Stimulated activated naive B cell treated with anti-CD40 and anti-IgM and Interleukin-4, amounts not matched to agents 10 μg/mL and 1 μg/mL and 100 μg/mL, for 72 hours (primary cell): Measurements from ENCODE around the gene NUP205.
"Not testable (repeated sequence)": the region's sequence is repeated elsewhere in the genome, so short reads cannot be mapped to it uniquely, and the experiment has no call there.

Source experiments
- ATAC-seq, 2 donors: fragments of 150-1000 bp; cut with Tn5 transposase; replicated peaks; 2 replicates each; pipeline ENCODE4 v1.10.0; 2021; ENCODE audit warnings: moderate library complexity in 1 of 2
- DNase-seq: peaks from one replicate; pipeline ENCODE4 v3.0.0; 2021
- H3K27ac Mint-ChIP-seq: one replicate; pipeline ENCODE4 v1.8.0; 2022; ENCODE audit warnings: mild to moderate bottlenecking, mixed read lengths
- H3K27me3 Mint-ChIP-seq, 2 donors: one replicate each; pipeline ENCODE4 v1.8.0; 2022; ENCODE audit warnings: mixed read lengths in 2 of 2
- H3K36me3 Mint-ChIP-seq, 2 donors: one replicate each; pipeline ENCODE4 v1.8.0; 2022; ENCODE audit warnings: mixed read lengths in 2 of 2, mild to moderate bottlenecking in 1 of 2
- H3K4me1 Mint-ChIP-seq, 2 donors: one replicate each; pipeline ENCODE4 v1.8.0; 2022; ENCODE audit warnings: mixed read lengths in 2 of 2, mild to moderate bottlenecking in 1 of 2
- H3K4me3 Mint-ChIP-seq, 2 donors: one replicate each; pipeline ENCODE4 v1.8.0; 2022; ENCODE audit warnings: mild to moderate bottlenecking in 2 of 2, mixed read lengths in 2 of 2, moderate library complexity in 1 of 2
- H3K9me3 Mint-ChIP-seq, 2 donors: one replicate each; pipeline ENCODE4 v1.8.0; 2022; ENCODE audit warnings: mixed read lengths in 2 of 2, mild to moderate bottlenecking in 1 of 2

The NUP205 gene

GRCh38 chr7:135661311-135662122, 103.8 kb downstream of the NUP205 start:
- Mint-ChIP-seq H3K9me3 (peaks cover 0 to 3% of the 10 kb centered on the region in 2 donors), H3K4me3 (peak overlapping the region; percentile 90 to 93), H3K4me1 (peaks cover 20 to 34% of the 10 kb centered on the region in 2 donors), H3K27me3 (no peaks in the 10 kb centered on the region), H3K36me3 (peaks cover 16 to 29% of the 10 kb centered on the region in 2 donors), H3K27ac (peak overlapping the region; percentile 91)
- DNase-seq (no peak), ATAC-seq (peak; percentile 13)

DNA sequence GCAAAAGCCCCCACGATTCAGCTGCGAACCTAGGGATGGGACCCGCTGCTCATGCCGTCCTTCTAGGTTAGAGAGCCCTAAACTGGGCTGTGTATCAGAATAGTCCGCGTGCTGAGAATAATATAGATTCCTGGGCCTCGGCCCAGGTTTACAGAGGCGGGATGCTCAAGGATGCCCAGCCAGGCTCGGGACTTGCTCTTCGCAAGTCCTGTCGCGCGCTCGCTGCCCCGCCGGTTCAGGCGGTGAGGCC, 104.3 kb downstream of the NUP205 start:
- peaks cover 19 to 34% of the 10 kb centered on the region in 2 donors for H3K36me3 Mint-ChIP-seq
- peak overlapping the region; percentile 90 to 93 for H3K4me3 Mint-ChIP-seq
- H3K4me1 Mint-ChIP-seq: peaks cover 25 to 39% of the 10 kb centered on the region in 2 donors
- H3K27ac Mint-ChIP-seq: peak overlapping the region; percentile 91
- peaks cover 0 to 3% of the 10 kb centered on the region in 2 donors for H3K9me3 Mint-ChIP-seq
- no peaks in the 10 kb centered on the region for H3K27me3 Mint-ChIP-seq
- no peak for DNase-seq
- no peak for ATAC-seq

DNA sequence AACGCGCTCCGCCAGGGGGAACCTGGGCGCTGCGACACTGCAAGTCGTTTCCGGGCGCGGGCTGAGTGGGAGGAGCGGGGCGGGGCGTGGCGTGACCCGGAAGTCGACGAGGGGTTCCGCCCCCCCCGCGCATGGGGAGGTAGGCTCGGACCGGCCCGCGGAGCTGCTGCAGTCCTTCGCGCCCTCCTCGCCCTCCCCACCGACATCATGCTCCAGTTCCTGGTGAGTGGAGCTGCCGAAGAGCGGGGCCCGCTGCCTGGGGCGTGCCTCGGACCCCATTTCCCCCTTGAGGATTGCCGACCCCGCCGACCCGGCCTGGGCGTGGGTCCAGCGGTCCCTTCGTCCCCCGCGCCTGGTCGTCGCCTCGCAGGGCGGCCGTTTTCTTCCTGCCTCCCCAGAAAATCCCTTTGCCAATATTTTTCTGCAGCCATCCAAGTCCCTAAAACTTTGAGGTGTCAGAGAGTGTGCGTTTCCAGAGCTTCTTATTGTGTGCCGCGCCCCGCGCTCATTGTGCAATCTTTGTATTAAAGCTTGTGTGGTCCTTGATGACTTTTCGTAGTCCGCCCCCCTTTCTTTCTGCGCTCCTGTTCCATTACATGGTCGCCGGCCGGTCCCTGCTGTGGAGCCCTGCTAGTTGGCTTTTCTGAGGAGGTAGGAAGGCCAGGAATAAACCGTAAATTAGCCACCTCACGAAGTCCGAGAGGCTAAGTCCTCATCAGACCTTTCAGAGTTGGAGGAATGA, 104.8 kb downstream of the NUP205 start, which contains the start of gene STMP1:
Gene STMP1 (plus strand): TSS at position 142 of the 742 bp plus-strand sequence.
- no peaks in the 10 kb centered on the region for H3K27me3 Mint-ChIP-seq
- peak within 1 kb of the TSS; percentile 90 to 93 for H3K4me3 Mint-ChIP-seq
- DNase-seq: peak; percentile 93
- peak within 1 kb of the TSS; percentile 91 for H3K27ac Mint-ChIP-seq
- ATAC-seq: peak; percentile 94
- H3K4me1 Mint-ChIP-seq: peaks cover 25 to 39% of the 10 kb centered on the region in 2 donors
- peaks cover 19 to 33% of the 10 kb centered on the region in 2 donors for H3K36me3 Mint-ChIP-seq
- H3K9me3 Mint-ChIP-seq: peaks cover 0 to 3% of the 10 kb centered on the region in 2 donors

- Mint-ChIP-seq H3K4me1 (peaks cover 32 to 39% of the 10 kb centered on the region in 2 donors), H3K36me3 (peaks cover 29 to 45% of the 10 kb centered on the region in 2 donors), H3K4me3 (peak overlapping the region; percentile 63 to 93), H3K27me3 (no peaks in the 10 kb centered on the region), H3K27ac (peak overlapping the region; percentile 85), H3K9me3 (peaks cover 3 to 4% of the 10 kb centered on the region in 2 donors)
- no peak for DNase-seq
- ATAC-seq: no peak
Observed at GRCh38 chr7:135664046-135664589, 106.4 kb downstream of the NUP205 start.

GRCh38 chr7:135665042-135665441, 107.3 kb downstream of the NUP205 start:
- H3K4me1 Mint-ChIP-seq: peaks cover 32 to 46% of the 10 kb centered on the region in 2 donors
- peaks cover 28 to 48% of the 10 kb centered on the region in 2 donors for H3K36me3 Mint-ChIP-seq
- H3K27me3 Mint-ChIP-seq: no peaks in the 10 kb centered on the region
- no peak overlapping the region for H3K27ac Mint-ChIP-seq
- no peak overlapping the region for H3K4me3 Mint-ChIP-seq
- DNase-seq (no peak), ATAC-seq (no peak)
- peaks cover 4% of the 10 kb centered on the region in 2 donors for H3K9me3 Mint-ChIP-seq

DNA sequence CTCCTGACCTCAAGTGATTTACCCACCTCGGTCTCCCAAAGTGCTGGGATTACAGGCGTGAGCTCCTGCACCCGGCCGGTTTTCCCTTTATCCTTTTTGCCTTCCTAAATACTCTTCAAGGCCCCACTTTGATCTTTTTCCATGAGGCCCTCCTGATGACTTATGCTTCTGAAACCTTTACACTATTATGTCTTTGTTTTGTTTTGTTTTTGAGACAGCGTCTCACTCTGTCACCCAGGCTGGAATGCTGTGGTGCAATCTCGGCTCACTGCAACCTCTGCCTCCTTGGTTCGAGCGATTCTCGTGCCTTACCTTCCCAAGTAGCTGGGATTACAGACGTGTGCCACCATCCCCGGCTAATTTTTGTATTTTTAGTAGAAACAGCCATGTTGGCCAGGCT, 108.4 kb downstream of the NUP205 start:
- peaks cover 32 to 47% of the 10 kb centered on the region in 2 donors for H3K4me1 Mint-ChIP-seq
- no peak for ATAC-seq
- no peaks in the 10 kb centered on the region for H3K27me3 Mint-ChIP-seq

DNA sequence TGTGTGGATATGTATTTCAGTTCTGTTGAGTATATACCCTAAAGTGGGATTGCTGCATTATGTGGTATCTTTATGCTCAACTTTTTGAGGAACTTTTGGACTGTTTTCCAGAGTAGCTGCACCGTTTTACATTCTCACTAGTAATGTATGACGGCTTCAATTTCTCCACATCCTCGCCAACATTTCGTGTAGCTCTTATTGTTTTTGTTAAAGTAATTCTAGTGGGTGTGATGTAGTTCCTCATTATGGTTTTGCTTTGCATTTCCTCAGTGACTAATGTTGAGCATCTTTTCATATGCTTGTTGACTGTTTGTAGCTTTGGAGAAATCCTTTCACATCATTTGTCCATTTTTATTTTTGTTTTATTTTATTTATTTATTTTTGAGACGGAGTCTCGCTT, 109.1 kb downstream of the NUP205 start:
- ATAC-seq: peak in 1 of 2 donors; percentile 39
- Mint-ChIP-seq H3K4me3 (no peak overlapping the region), H3K9me3 (peaks cover 2 to 4% of the 10 kb centered on the region in 2 donors), H3K36me3 (peaks cover 25 to 43% of the 10 kb centered on the region in 2 donors), H3K27me3 (no peaks in the 10 kb centered on the region), H3K27ac (peak overlapping the region; percentile 26), H3K4me1 (peaks cover 29 to 47% of the 10 kb centered on the region in 2 donors)
- no peak for DNase-seq

More for the DNA sequence above, 108.4 kb downstream of the NUP205 start:
- H3K36me3 Mint-ChIP-seq: peaks cover 26 to 46% of the 10 kb centered on the region in 2 donors
- DNase-seq: no peak
- peak overlapping the region; percentile 26 for H3K27ac Mint-ChIP-seq
- H3K9me3 Mint-ChIP-seq: peaks cover 4% of the 10 kb centered on the region in 2 donors
- no peak overlapping the region for H3K4me3 Mint-ChIP-seq

GRCh38 chr7:135667626-135668025, 109.9 kb downstream of the NUP205 start:
- H3K9me3 Mint-ChIP-seq, ATAC-seq, H3K27ac Mint-ChIP-seq, H3K4me3 Mint-ChIP-seq, DNase-seq, H3K27me3 Mint-ChIP-seq: not testable (repeated sequence)
- H3K4me1 Mint-ChIP-seq: peaks cover 28 to 46% of the 10 kb centered on the region in 2 donors
- H3K36me3 Mint-ChIP-seq: peaks cover 24 to 40% of the 10 kb centered on the region in 2 donors

GRCh38 chr7:135668852-135669395, 111.2 kb downstream of the NUP205 start:
- not testable (repeated sequence) for H3K27ac Mint-ChIP-seq, ATAC-seq, DNase-seq, H3K27me3 Mint-ChIP-seq, H3K4me3 Mint-ChIP-seq, H3K9me3 Mint-ChIP-seq
- H3K36me3 Mint-ChIP-seq: peaks cover 24 to 49% of the 10 kb centered on the region in 2 donors
- peaks cover 28 to 44% of the 10 kb centered on the region in 2 donors for H3K4me1 Mint-ChIP-seq

GRCh38 chr7:135669774-135670173, 112.1 kb downstream of the NUP205 start:
- Mint-ChIP-seq H3K27me3 (no peaks in the 10 kb centered on the region), H3K4me3 (no peak overlapping the region), H3K4me1 (peaks cover 27 to 38% of the 10 kb centered on the region in 2 donors), H3K9me3 (peaks cover 1 to 4% of the 10 kb centered on the region in 2 donors), H3K36me3 (peaks cover 27 to 54% of the 10 kb centered on the region in 2 donors), H3K27ac (no peak overlapping the region)
- DNase-seq (no peak), ATAC-seq (no peak)

DNA sequence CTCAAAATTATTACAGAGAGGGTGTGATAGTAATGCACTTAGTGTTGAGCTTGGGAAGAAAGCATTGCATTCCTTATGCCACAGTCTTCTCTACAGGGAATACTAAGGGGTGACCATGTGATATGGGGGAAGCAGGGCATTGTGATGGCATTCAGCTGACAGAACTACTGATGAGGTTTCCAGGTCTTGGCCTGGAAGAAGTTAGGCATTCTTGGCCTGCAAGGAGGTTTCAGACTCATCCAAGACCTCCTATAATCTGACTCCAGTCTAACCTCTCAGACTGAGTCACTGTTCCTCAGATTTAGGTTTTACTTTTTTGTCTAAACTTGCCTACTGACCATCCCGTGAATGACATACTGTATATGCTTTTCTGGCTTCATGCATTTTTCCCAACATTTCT, 112.5 kb downstream of the NUP205 start:
- DNase-seq: no peak
- peaks cover 1 to 4% of the 10 kb centered on the region in 2 donors for H3K9me3 Mint-ChIP-seq
- no peak overlapping the region for H3K4me3 Mint-ChIP-seq
- no peaks in the 10 kb centered on the region for H3K27me3 Mint-ChIP-seq
- H3K36me3 Mint-ChIP-seq: peaks cover 28 to 53% of the 10 kb centered on the region in 2 donors
- H3K4me1 Mint-ChIP-seq: peaks cover 23 to 33% of the 10 kb centered on the region in 2 donors
- ATAC-seq: no peak
- no peak overlapping the region for H3K27ac Mint-ChIP-seq

- Mint-ChIP-seq H3K4me1 (peaks cover 13 to 19% of the 10 kb centered on the region in 2 donors), H3K4me3 (no peak overlapping the region), H3K9me3 (peaks cover 1 to 4% of the 10 kb centered on the region in 2 donors), H3K27ac (no peak overlapping the region), H3K27me3 (no peaks in the 10 kb centered on the region), H3K36me3 (peaks cover 23 to 50% of the 10 kb centered on the region in 2 donors)
- ATAC-seq: peak; percentile 52 to 55
- DNase-seq: no peak
Observed at GRCh38 chr7:135672560-135673359, 115.0 kb downstream of the NUP205 start.

DNA sequence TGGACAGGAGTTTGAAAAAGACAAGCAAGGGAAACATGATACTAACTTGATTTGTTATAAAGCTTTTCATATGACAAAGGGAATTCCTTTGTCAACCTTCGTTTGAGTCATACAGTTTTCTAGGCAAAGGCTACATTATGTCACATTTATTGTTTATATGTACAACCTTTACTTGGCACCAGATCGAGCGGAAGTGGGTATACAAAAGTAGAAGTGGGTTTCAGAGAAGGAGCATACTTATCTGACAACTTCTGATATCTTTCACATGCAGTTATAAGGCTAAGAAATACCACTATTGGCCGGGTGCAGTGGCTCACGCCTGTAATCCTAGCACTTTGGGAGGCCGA, 115.6 kb downstream of the NUP205 start:
- Mint-ChIP-seq H3K36me3 (peaks cover 23 to 50% of the 10 kb centered on the region in 2 donors), H3K4me3 (no peak overlapping the region), H3K27me3 (no peaks in the 10 kb centered on the region), H3K9me3 (peaks cover 1 to 4% of the 10 kb centered on the region in 2 donors), H3K27ac (no peak overlapping the region), H3K4me1 (peaks cover 11 to 19% of the 10 kb centered on the region in 2 donors)
- DNase-seq: no peak
- no peak for ATAC-seq
